HG03575 (cell line): Measurements from ENCODE around the gene BNIP5.
"Not testable (repeated sequence)": the region's sequence is repeated elsewhere in the genome, so short reads cannot be mapped to it uniquely, and the experiment has no call there.

ENCODE experiments used
- ATAC-seq: cut with Tn5 transposase; IDR thresholded peaks from one replicate; pipeline ENCODE4 v1.9.1; 2021; ENCODE audit not compliant: unreplicated experiment, insufficient number of reproducible peaks, low FRiP score; ENCODE audit errors: extremely low read depth

Gene BNIP5

GRCh38 chr6:36349240-36349639 is 12.6 kb upstream of the BNIP5 start:
- no peak for ATAC-seq

- ATAC-seq: no peak
Observed at GRCh38 chr6:36347621-36348020, 10.9 kb upstream of the BNIP5 start.

GRCh38 chr6:36346486-36347273 is 10.0 kb upstream of the BNIP5 start:
- no peak for ATAC-seq

DNA sequence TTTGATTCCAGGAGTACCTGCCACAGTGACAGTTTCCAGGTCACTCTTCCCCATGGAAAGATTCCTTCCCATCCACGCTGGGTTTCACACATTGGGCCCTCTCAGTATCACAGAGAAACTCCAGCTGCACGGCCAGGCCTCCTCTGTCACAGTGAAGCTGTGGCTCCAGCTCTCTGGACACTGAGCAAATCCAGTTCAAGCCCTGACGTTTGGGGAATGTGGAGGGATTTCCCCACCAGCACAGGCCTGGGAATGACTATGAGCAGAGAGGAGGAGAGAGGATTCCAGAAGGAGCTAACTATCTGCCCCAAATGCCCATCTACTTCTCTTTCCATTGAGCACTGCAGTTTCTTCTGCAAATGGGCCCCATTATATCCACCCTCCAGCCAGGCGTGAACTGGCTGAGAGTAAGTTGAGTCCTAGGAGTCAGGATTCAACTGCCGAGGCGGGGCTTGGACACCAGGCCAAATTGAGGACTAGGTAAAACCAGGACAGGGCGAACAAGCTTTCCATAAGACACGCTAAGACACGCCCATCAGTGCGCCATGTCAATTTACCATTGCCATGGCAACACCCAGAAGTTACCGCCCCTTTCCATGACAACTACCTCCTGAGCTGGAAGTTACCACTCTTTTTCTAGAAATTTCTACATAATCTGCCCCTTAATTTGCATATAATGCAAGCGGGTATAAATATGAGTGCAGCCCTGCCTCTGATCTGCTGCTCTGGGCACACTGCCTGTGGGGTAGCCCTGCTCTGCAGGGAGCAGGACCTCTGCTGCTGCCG is 9.2 kb upstream of the BNIP5 start:
- ATAC-seq: no peak

DNA sequence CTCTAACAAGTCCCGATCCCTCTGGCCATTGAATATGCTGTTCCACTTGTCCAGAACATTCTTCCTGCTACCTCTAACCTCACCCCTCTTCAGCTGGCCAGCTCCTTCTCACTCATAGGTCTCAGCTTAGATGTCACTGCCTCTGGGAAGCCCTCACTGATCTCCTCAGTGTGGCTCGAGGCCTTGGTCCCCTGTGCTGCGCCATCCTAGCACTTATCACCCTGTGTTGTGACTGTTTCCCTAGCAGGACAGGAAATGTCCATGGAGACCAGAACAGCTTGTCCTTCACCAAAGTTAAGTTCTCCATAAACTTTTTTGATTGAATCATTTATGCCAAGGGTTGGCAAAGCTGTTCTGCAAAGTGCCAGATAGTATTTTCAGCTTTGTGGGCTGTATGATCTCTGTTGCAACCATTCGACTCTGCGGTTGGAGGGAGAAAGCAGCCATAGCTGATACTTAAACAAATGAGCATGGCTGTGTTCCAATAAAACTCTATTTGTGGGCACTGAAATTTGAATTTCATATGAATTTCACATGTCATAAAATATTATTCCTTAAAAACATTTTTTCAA is 6.5 kb upstream of the BNIP5 start:
- ATAC-seq: no peak

- ATAC-seq: no peak
Observed at GRCh38 chr6:36340618-36341454, 4.1 kb upstream of the BNIP5 start.

DNA sequence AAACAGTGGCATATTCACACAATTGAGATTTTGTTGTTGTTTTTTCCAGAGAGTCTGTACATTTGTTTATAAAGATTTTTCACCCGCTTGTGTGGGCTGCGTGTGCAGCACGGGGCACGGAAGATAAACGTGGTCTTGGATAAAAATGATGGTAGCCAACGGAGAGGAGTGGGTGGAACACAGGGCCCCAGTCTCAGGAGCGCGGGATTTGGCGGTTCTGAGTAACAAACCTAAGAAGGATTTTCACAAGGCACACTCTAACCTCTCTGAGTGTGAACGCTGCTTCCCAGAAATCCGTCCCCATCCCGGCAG is 3.6 kb upstream of the BNIP5 start:
- ATAC-seq: no peak

DNA sequence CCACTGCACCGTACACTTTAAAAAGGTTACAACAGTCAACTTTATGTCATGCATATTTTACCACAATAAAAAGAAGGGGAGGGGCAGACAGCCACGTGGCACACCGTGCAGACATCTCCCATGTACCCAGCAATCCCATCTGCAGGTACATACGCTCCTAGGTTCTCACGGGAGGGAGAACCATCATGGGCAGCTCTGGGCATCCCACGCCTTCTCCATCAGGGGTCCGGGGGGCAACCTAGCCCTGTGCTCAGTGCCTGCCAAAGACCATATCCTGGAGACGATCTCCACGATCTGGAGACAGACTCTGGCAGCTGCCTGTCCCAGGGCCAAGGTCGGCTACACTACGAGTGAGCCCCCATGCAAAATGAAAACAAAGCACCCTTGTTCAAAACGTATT is 2.5 kb upstream of the BNIP5 start:
- ATAC-seq: no peak

DNA sequence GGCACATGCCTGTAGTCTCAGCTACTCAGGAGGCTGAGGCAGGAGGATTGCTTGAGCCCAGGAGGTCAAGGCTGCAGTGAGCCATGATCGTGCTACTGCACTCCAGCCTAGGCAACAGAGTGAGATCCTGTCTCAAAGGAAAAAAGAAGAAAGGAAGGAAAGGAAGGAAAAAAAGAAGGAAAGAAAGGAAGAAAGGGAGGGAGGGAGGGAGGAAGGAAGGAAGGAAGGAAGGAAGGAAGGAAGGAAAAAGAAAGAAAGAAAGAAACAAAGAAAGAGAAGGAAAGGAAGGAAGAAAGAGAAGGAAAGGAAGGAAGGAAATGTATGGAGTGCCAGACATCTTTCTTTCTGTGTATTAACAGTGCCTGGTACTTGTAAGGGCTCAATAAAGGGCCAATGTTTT is 1.5 kb upstream of the BNIP5 start:
- not testable (repeated sequence) for ATAC-seq

DNA sequence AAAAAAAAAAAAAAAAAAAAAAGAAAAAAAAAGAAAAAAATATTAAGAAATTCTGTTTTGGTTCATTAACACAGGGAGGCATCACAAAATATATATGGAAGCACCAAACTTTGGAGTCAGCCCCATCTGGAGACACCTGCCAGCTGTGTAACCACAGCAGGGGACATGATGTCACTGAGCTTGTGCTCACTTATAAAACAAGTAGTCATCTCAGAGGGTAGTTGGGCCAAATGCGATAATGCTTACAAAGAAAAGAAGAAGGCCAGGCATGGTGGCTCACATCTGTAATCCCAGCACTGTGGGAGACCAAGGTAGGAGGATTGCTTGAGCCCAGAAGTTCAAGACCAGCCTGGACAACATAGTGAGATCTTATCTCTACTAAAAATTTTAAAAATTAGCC is 1.1 kb upstream of the BNIP5 start:
- no peak for ATAC-seq

GRCh38 chr6:36336208-36336710 is 429 bp downstream of the BNIP5 start:
- ATAC-seq: no peak

DNA sequence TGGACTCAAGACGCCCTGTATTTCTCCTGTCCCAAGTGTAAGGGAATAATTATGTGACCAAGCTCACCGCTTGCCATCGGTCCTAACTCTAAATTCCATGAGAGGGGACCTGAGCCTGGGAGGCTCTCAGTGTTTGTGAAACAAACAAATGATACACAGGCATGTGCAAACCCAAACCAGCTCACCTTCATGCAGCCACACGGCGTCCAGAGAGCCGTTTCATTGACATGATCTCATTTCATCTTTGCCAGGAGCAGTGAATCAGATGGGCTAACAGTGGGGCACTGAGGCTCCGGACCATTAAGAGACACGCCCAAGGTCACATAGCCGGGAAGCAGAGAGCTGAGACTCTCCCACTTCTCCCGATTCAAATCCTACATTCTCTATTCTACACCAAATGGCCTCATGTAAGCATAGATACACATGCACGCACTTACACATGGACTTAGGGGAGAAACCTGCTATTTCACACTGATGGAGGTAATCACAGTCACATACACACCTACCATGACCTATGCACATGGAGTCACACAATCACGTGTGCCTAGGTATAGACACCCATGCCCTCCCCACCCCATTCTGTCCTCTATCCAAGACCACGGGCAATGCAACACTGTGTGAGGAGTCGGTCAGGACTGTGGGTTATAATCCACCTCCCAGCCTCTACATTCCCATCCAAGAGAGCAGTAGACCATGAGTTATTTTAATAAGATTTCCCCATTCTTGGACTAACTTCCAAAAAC is 1.1 kb downstream of the BNIP5 start:
- no peak for ATAC-seq

DNA sequence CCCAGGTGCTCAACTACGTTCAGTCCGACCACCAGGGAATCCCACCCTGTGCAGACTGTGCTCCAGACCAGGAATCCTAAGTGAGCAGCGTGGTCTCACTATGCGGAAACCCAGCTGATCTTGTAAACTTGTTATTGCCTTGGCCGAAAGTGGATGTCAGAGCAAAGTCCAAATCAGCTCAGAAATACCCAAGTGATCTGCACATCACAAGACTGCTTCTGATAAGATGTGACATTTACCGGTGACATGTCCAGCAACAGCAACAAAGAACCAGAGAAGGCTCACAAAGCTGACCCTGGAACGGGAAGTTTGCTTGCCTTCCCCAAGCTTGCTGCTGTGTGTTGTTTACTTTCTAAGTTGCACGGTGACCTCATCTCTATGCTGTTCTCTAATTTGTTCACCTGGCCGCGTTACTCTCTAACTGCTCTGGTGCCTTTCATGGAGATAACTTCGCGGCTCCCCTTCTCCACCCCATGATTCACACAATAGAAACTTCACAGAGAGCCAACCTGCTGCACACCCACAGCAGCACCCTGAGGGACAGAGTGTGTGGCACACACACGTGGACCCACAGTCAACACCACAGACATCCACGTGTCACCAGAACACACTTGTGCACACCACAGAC is 1.7 kb downstream of the BNIP5 start:
- ATAC-seq: no peak

- ATAC-seq: no peak
Observed at GRCh38 chr6:36333931-36334725, 2.6 kb downstream of the BNIP5 start.

- no peak for ATAC-seq
Observed at GRCh38 chr6:36333171-36333895, 3.4 kb downstream of the BNIP5 start.

GRCh38 chr6:36331381-36331780 is 5.3 kb downstream of the BNIP5 start:
- ATAC-seq: no peak

GRCh38 chr6:36330366-36330765 is 6.3 kb downstream of the BNIP5 start:
- ATAC-seq: no peak
